Cardiac muscle cell (in vitro differentiated cells and primary cell): Measurements from ENCODE around the gene TMEM235. TPM values are rescaled to one million over a fixed set of nuclear protein-coding genes. Genes with fewer than 3 reads are reported as not detected.

ENCODE experiments used
- DNase-seq, 2 donors: peaks; one replicate each; pipeline versions ENCODE4 v3.0.0 to v3.0.0-alpha.2; 2010 to 2017; ENCODE audit warnings: low read depth in 1 of 2, low spot score in 1 of 2
- H3K27ac ChIP-seq: fragments of 200-600 bp; sonication (generic); 2 replicates; pipeline ENCODE4 v1.5.1; 2016
- H3K27me3 ChIP-seq: fragments of 200-600 bp; sonication (generic); 2 replicates; pipeline ENCODE4 v1.6.0; 2016; ENCODE audit warnings: control low read depth
- H3K36me3 ChIP-seq: fragments of 200-600 bp; sonication (generic); 2 replicates; pipeline ENCODE4 v1.5.1; 2016; ENCODE audit warnings: control low read depth
- H3K4me1 ChIP-seq: fragments of 200-600 bp; sonication (generic); 2 replicates; pipeline ENCODE4 v1.8.1; 2017; ENCODE audit warnings: low read depth, mild to moderate bottlenecking, mixed run types
- H3K4me3 ChIP-seq: fragments of 200-600 bp; sonication (generic); 2 replicates; pipeline ENCODE4 v1.5.1; 2016; ENCODE audit warnings: mild to moderate bottlenecking
- H3K9me3 ChIP-seq: fragments of 200-600 bp; sonication (generic); 2 replicates; pipeline ENCODE4 v1.5.1; 2017; ENCODE audit warnings: low read depth, mild to moderate bottlenecking, control low read depth
- polyA plus RNA-seq: library from polyadenylated mRNA; unstranded; fragments of >200 nt; fragmentation: Nextera tagmentation; extraction: Ambion mirVana; gene quantifications from 2 replicates; pipeline ENCODE4 v1.2.1, GENCODE V29; 2016
- total RNA-seq: library from RNA; depleted of rRNA; stranded (reverse); fragments of >200 nt; gene quantifications from 2 replicates; pipeline ENCODE4 v1.2.3, GENCODE V29; 2016
- TF ChIP-seq, protein P1 (sequence below): IDR thresholded peaks from 2 replicates; pipeline ENCODE4 v1.5.1; 2012; ENCODE audit warnings: low read depth, mild to moderate bottlenecking, low read length

TMEM235 gene
- total and polyA plus RNA-seq, 2 experiments from 2014 or later: 2.0 to 2.3 TPM

DNA sequence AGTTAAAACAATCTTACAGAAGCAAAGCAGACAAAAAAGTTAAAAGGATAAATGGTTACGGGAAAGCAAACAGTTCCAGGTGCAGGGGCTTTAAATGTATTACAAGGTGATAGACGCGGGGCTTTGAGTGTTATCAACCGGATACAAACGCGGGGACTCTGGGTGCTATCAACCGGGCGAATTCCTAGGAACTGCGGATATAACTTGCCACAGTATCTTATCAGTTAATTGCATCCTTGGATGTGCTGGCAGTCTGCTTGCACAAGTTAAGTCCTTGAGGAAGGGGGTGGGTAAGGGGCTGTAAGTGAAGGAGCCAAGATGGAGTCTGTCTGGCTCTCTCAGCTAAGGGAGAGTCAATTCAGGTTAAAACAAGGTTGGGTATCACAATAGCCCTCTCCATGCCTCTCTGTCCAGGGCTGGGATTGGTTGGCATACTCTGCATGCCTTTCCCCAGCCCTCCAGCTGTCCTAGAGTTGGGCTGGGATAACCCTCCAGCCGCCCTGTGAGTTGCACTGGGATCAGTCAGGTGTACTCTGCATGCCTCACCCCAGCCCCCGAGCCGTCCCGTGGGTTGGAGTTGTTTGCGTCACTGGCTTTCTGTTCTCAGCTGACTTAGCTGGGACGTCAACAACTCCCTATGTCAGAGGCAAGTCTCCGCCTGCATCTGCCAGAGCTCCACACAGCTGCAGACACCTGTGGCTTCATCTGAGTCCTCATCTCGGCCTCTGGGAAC, 40.9 kb downstream of the TMEM235 start:
- H3K36me3 ChIP-seq: no peaks in the 10 kb centered on the region
- no peaks in the 10 kb centered on the region for H3K9me3 ChIP-seq
- H3K27me3 ChIP-seq: no peaks in the 10 kb centered on the region
- DNase-seq: peak; percentile 65 to 93
- peaks cover 48% of the 10 kb centered on the region for H3K4me1 ChIP-seq
- TF ChIP-seq, protein P1, sequence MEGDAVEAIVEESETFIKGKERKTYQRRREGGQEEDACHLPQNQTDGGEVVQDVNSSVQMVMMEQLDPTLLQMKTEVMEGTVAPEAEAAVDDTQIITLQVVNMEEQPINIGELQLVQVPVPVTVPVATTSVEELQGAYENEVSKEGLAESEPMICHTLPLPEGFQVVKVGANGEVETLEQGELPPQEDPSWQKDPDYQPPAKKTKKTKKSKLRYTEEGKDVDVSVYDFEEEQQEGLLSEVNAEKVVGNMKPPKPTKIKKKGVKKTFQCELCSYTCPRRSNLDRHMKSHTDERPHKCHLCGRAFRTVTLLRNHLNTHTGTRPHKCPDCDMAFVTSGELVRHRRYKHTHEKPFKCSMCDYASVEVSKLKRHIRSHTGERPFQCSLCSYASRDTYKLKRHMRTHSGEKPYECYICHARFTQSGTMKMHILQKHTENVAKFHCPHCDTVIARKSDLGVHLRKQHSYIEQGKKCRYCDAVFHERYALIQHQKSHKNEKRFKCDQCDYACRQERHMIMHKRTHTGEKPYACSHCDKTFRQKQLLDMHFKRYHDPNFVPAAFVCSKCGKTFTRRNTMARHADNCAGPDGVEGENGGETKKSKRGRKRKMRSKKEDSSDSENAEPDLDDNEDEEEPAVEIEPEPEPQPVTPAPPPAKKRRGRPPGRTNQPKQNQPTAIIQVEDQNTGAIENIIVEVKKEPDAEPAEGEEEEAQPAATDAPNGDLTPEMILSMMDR: no peak
- H3K4me3 ChIP-seq: no peak overlapping the region
- H3K27ac ChIP-seq: peak overlapping the region; percentile 59

DNA sequence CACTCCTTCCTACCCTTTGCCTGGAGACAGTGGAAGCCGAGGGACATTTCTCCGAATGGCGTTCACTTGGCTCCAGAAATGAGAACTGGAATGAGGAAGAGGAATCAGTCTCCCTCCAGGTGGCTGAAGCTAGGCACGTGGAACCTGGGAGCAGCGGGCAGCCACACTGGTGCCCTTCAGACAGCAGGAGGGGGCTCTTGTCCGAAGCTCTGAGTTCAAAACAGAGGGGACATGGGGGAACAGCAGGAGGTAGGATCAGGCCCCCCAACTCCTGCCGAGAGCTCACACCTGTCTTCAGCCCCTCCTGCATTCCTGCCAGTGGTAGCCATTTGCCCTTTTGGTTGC, 41.5 kb downstream of the TMEM235 start:
- Histone ChIP-seq H3K4me1 (peaks cover 43% of the 10 kb centered on the region), H3K36me3 (no peaks in the 10 kb centered on the region), H3K4me3 (no peak overlapping the region), H3K27me3 (no peaks in the 10 kb centered on the region), H3K9me3 (no peaks in the 10 kb centered on the region), H3K27ac (peak overlapping the region; percentile 59)
- TF ChIP-seq, protein P1: no peak
- no peak for DNase-seq

DNA sequence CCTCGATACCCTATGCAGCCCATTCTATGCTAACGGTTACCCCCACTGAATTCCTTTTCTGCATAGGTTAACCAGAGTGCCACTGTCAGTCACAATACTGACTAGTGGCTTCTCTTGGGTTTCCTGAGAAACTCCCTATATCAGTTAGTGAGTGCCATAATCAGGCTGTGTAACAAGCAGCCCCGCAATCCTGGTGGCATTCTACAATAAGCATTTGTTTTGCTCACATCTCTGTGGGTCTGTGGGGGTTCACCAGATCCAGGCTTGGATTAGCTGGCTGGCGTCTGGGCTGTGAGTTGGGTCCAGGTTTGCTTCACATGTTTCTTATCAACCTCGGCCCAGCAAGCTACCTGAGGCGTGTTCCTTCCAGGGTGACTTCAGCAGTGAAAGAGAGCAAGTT, 42.4 kb downstream of the TMEM235 start:
- H3K4me1 ChIP-seq: peaks cover 43% of the 10 kb centered on the region

DNA sequence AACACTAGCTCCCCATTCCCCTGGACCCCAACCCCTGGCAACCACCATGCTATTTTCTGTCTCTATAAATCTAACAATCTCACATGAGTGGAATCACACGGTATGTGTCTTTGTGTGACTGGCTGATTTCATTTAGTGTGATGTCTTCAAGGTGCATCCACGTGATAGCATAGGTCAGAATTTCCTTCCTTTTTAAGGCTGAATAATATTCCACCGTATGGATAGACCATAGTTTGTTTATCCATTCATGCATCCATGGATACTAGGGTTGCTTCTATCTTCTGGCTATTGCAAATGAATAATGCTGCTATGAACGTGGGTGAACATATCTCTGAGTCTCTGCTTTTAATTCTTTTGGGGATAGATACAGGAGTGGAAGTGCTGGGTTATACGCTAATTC, 43.9 kb downstream of the TMEM235 start:
- Histone ChIP-seq H3K27me3 (no peaks in the 10 kb centered on the region), H3K9me3 (no peaks in the 10 kb centered on the region), H3K4me1 (peaks cover 29% of the 10 kb centered on the region), H3K4me3 (no peak overlapping the region), H3K27ac (no peak overlapping the region), H3K36me3 (no peaks in the 10 kb centered on the region)
- TF ChIP-seq, protein P1: no peak
- no peak for DNase-seq

More for the DNA sequence above, 42.4 kb downstream of the TMEM235 start:
- H3K36me3 ChIP-seq: no peaks in the 10 kb centered on the region
- no peaks in the 10 kb centered on the region for H3K9me3 ChIP-seq
- H3K4me3 ChIP-seq: no peak overlapping the region
- no peak for DNase-seq
- TF ChIP-seq, protein P1: no peak
- no peaks in the 10 kb centered on the region for H3K27me3 ChIP-seq
- H3K27ac ChIP-seq: no peak overlapping the region

DNA sequence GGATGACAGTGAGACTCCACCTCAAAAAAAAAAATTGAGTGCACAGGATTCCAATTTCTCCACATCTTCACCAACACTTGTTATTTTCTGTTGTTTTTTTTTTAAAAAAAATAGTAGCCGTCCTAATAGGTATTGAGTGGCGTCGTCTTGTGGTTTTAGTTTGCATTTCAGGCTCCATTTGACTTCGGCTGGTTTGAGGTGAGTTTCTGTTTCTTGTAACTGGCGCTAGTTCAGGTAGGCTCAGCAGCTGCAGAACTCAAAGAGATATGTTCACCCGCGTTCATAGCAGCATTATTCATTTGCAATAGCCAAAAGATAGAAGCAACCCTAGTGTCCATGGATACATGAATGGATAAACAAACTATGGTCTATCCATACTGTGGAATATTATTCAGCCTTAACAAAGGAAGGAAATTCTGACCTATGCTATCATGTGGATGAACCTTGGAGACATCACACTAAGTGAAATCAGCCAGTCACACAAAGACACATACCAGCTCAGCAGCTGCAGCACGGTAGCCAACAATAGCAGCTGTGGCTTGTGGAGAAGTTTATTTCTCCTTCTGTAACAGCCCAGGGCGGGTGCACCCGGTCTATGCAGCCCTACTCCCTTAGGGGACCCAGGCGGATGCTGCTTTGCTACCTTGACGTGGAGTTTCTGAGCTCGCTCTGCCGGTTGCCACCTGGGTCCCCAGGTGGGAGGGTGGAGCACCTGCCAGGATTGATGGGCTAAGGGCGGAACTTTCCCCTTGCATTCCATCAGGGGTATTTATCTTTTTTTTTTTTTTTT, 44.9 kb downstream of the TMEM235 start:
- Histone ChIP-seq H3K9me3 (no peaks in the 10 kb centered on the region), H3K4me1 (peaks cover 26% of the 10 kb centered on the region), H3K27me3 (no peaks in the 10 kb centered on the region), H3K4me3 (no peak overlapping the region), H3K36me3 (no peaks in the 10 kb centered on the region), H3K27ac (no peak overlapping the region)
- no peak for DNase-seq
- TF ChIP-seq, protein P1: no peak
